Osteocyte (in vitro differentiated cells): ENCODE results near the gene PITPNC1. TPM values are rescaled to one million over a fixed set of nuclear protein-coding genes. Genes with fewer than 3 reads are reported as not detected.

Source experiments
- DNase-seq: peaks from one replicate; pipeline ENCODE4 v3.0.0; 2021; ENCODE audit warnings: mixed read lengths; ENCODE audit not compliant: unreplicated experiment; ENCODE audit errors: extremely low spot score
- H3K27ac Mint-ChIP-seq: one replicate; pipeline ENCODE4 v1.8.0; 2021; ENCODE audit warnings: mild to moderate bottlenecking, mixed read lengths; ENCODE audit not compliant: unreplicated experiment
- H3K27me3 Mint-ChIP-seq: one replicate; pipeline ENCODE4 v1.8.0; 2021; ENCODE audit warnings: mixed read lengths; ENCODE audit not compliant: unreplicated experiment
- H3K36me3 Mint-ChIP-seq: one replicate; pipeline ENCODE4 v1.8.0; 2021; ENCODE audit warnings: mixed read lengths; ENCODE audit not compliant: unreplicated experiment
- H3K4me1 Mint-ChIP-seq: one replicate; pipeline ENCODE4 v1.8.0; 2021; ENCODE audit warnings: mixed read lengths; ENCODE audit not compliant: unreplicated experiment
- H3K4me3 Mint-ChIP-seq: one replicate; pipeline ENCODE4 v1.8.0; 2021; ENCODE audit warnings: mild to moderate bottlenecking, moderate library complexity, mixed read lengths; ENCODE audit not compliant: unreplicated experiment
- H3K9me3 Mint-ChIP-seq: one replicate; pipeline ENCODE4 v1.8.0; 2021; ENCODE audit warnings: mixed read lengths; ENCODE audit not compliant: unreplicated experiment
- total RNA-seq: library from RNA; stranded (reverse); gene quantifications from 2 replicates; pipeline ENCODE4 v1.2.1, GENCODE V29; 2021
- TF ChIP-seq, protein P1 (sequence below): fragments of 200-600 bp; sonication (generic); IDR thresholded peaks from 2 replicates; pipeline ENCODE4 v1.5.0; 2021; ENCODE audit warnings: antibody characterized with exemption, mild to moderate bottlenecking, moderate library complexity

PITPNC1 gene
- total RNA-seq, 1 donor from 2014 or later = 18.0 TPM

DNA sequence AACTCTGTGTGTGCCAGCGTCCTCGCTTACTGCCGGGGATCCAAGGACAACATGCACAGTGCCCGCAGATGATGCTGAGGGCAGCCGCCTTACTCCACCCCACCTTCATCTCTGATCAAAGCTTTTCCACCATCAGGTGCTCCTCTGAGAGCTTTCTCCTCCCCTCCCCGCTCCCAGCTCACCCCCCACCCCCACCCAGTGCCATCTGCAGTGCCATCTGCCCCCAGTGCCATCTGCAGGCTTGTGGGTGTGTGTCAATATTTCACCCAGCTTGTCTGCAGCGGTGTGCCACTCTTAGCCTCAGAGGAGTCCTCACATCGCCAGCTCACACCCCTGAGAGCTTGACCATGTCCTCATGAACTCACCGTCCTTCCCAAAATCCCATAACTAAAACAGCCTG is 242.5 kb downstream of the PITPNC1 start:
- Mint-ChIP-seq H3K4me3 (no peak overlapping the region), H3K36me3 (no peaks in the 10 kb centered on the region), H3K4me1 (no peaks in the 10 kb centered on the region), H3K27me3 (no peaks in the 10 kb centered on the region), H3K27ac (no peak overlapping the region), H3K9me3 (no peaks in the 10 kb centered on the region)
- no peak for DNase-seq
- TF ChIP-seq, protein P1, sequence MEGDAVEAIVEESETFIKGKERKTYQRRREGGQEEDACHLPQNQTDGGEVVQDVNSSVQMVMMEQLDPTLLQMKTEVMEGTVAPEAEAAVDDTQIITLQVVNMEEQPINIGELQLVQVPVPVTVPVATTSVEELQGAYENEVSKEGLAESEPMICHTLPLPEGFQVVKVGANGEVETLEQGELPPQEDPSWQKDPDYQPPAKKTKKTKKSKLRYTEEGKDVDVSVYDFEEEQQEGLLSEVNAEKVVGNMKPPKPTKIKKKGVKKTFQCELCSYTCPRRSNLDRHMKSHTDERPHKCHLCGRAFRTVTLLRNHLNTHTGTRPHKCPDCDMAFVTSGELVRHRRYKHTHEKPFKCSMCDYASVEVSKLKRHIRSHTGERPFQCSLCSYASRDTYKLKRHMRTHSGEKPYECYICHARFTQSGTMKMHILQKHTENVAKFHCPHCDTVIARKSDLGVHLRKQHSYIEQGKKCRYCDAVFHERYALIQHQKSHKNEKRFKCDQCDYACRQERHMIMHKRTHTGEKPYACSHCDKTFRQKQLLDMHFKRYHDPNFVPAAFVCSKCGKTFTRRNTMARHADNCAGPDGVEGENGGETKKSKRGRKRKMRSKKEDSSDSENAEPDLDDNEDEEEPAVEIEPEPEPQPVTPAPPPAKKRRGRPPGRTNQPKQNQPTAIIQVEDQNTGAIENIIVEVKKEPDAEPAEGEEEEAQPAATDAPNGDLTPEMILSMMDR = no peak

DNA sequence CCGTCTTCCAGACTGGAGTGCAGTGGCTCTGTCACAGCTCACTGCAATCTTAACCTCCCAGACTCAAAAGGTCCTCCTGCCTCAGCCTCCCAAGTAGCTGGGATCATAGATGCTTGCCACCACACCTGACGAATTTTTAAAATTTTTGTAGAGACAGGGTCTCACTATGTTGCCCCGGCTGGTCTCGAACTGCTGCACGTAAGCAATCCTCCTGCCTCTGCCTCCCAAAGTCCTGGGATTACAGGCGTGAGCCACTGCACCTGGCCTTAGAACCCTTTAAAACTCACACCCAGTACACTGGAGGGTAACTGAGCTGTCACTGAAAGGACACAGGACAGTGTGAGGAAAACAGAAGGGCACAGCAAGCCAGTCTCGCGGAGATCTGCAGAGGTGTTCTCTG is 243.0 kb downstream of the PITPNC1 start:
- Mint-ChIP-seq H3K27me3 (no peaks in the 10 kb centered on the region), H3K4me3 (no peak overlapping the region), H3K27ac (no peak overlapping the region), H3K9me3 (no peaks in the 10 kb centered on the region), H3K4me1 (no peaks in the 10 kb centered on the region), H3K36me3 (no peaks in the 10 kb centered on the region)
- DNase-seq = no peak
- TF ChIP-seq, protein P1 = no peak

GRCh38 chr17:67620636-67621035 is 243.6 kb downstream of the PITPNC1 start:
- TF ChIP-seq, protein P1 = no peak
- no peaks in the 10 kb centered on the region for H3K27me3 Mint-ChIP-seq
- no peak overlapping the region for H3K27ac Mint-ChIP-seq
- no peaks in the 10 kb centered on the region for H3K9me3 Mint-ChIP-seq
- H3K4me3 Mint-ChIP-seq = no peak overlapping the region
- H3K4me1 Mint-ChIP-seq = no peaks in the 10 kb centered on the region
- no peaks in the 10 kb centered on the region for H3K36me3 Mint-ChIP-seq
- DNase-seq = no peak

DNA sequence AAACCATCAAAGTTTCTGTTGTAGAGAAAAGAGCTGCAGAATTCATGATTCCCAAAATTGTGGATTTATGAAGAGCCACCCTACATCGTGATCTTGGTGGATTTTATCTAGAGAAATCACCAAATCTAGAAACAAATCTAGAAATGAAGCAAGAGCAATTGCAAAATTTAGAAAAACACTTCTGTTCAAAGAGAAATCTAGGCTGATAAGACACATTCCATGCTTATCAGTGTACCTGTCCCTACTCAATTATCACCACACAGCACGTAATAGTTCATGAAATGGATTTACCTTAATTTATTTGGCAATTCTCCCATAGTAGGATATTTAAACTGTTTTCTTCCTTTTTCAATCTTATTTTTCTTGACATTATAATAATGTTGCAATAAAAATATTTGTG is 246.7 kb downstream of the PITPNC1 start:
- H3K9me3 Mint-ChIP-seq = no peaks in the 10 kb centered on the region
- no peak for DNase-seq
- H3K4me3 Mint-ChIP-seq = no peak overlapping the region

GRCh38 chr17:67624886-67625656 is 248.0 kb downstream of the PITPNC1 start:
- Mint-ChIP-seq H3K9me3 (no peaks in the 10 kb centered on the region), H3K36me3 (no peaks in the 10 kb centered on the region), H3K4me3 (no peak overlapping the region), H3K4me1 (peaks cover 3% of the 10 kb centered on the region), H3K27ac (no peak overlapping the region), H3K27me3 (no peaks in the 10 kb centered on the region)
- TF ChIP-seq, protein P1 = no peak
- no peak for DNase-seq

More for the DNA sequence above, 246.7 kb downstream of the PITPNC1 start:
- TF ChIP-seq, protein P1 = no peak
- no peaks in the 10 kb centered on the region for H3K36me3 Mint-ChIP-seq
- no peaks in the 10 kb centered on the region for H3K4me1 Mint-ChIP-seq
- no peak overlapping the region for H3K27ac Mint-ChIP-seq
- H3K27me3 Mint-ChIP-seq = no peaks in the 10 kb centered on the region
